K562 (cell line): ENCODE data around the gene PRR5. TPM values are rescaled to one million over a fixed set of nuclear protein-coding genes. Genes with fewer than 3 reads are reported as not detected.
A peak's percentile ranks its signal among the peaks of the same experiment; 100 is the strongest.

Experiments
- ATAC-seq: fragments of 200-7000 bp; cut with Tn5 transposase; 3 replicates; pipeline ENCODE4 v1.9.1; 2020; ENCODE audit warnings: moderate library complexity
- BruUV-seq: library from RNA; stranded (reverse); fragments of 400-500 nt; replicated peaks from 2 replicates; lab custom pipeline; 2021; lab: Mats Ljungman, UMichigan
- CTCF ChIA-PET: fragments of 300-600 bp; formaldehyde crosslinking; extraction: SDS; loops from one replicate; lab custom pipeline; 2021; ENCODE audit warnings: low intra/inter-chr PET ratio; lab: Yijun Ruan, JAX
- POLR2A ChIA-PET: fragments of 300-600, 350-650 bp; sonication (Branson Sonifier 250); formaldehyde crosslinking; extraction: SDS; loops from one replicate; lab custom pipeline; 2021; ENCODE audit warnings: antibody characterized with exemption, inconsistent platforms; lab: Yijun Ruan, JAX
- DNase-seq, 4 experiments: peaks; one replicate each; pipeline versions ENCODE4 v3.0.0 to v3.0.0-alpha.2; 2011 to 2018; ENCODE audit warnings: low spot score in 3 of 4, mixed read lengths in 3 of 4; ENCODE audit errors: extremely low read depth in 1 of 4
- FAIRE-seq: peaks from 2 replicates; lab custom pipeline; 2011; peaks lifted over from hg19 to GRCh38; lab: Jason Lieb, UNC
- H2AFZ ChIP-seq: 2 replicates; pipeline ENCODE4 v1.6.0; 2011; ENCODE audit warnings: low read depth, low read length, control low read depth, inconsistent platforms
- H3K27ac ChIP-seq: fragments of 200-600 bp; 3 replicates; pipeline ENCODE4 v1.8.0; 2011; ENCODE audit warnings: low read depth, mild to moderate bottlenecking, control low read depth, inconsistent platforms, low read length, moderate library complexity, mixed read lengths; ENCODE audit errors: extremely low read depth
- H3K27me3 ChIP-seq, 2 experiments: fragments of 300-600 bp in 1 of 2; 2 replicates in 1 of 2; 3 replicates in 1 of 2; pipeline versions ENCODE4 v1.6.0 to v1.8.0; 2011; ENCODE audit warnings: inconsistent platforms in 2 of 2, low read length in 2 of 2, mild to moderate bottlenecking in 1 of 2, mixed read lengths in 1 of 2, moderate library complexity in 1 of 2; ENCODE audit not compliant: control insufficient read depth in 2 of 2, insufficient read depth in 2 of 2
- H3K36me3 ChIP-seq: fragments of 300-600 bp; 3 replicates; pipeline ENCODE4 v1.8.0; 2011; ENCODE audit warnings: mild to moderate bottlenecking, low read length, inconsistent platforms; ENCODE audit not compliant: control insufficient read depth, insufficient read depth
- H3K4me1 ChIP-seq, 2 experiments: fragments of 200-600 bp in 1 of 2; replicated peaks in 1 of 2; 2 replicates in 1 of 2; 3 replicates in 1 of 2; pipeline versions ENCODE4 v1.5.1 to v1.8.0; 2011; ENCODE audit warnings: inconsistent platforms in 2 of 2, low read length in 2 of 2, mild to moderate bottlenecking in 1 of 2, mixed read lengths in 1 of 2, moderate library complexity in 1 of 2; ENCODE audit not compliant: control insufficient read depth in 2 of 2, insufficient read depth in 2 of 2
- H3K4me2 ChIP-seq: 2 replicates; pipeline ENCODE4 v1.6.1; 2011; ENCODE audit warnings: low read length, control low read depth, inconsistent platforms, mixed read lengths; ENCODE audit not compliant: insufficient read depth
- H3K4me3 ChIP-seq: fragments of 200-600 bp; sonication (generic), shearing (Covaris generic); 2 replicates; pipeline ENCODE4 v1.5.1; 2016; ENCODE audit warnings: control low read depth, inconsistent platforms
- H3K79me2 ChIP-seq: fragments of 200-600 bp; 3 replicates; pipeline ENCODE4 v1.8.0; 2011; ENCODE audit warnings: low read length, inconsistent platforms; ENCODE audit not compliant: control insufficient read depth, insufficient read depth
- H3K9ac ChIP-seq, 2 experiments: 2 replicates each; pipeline versions ENCODE4 v1.6.0 to v1.6.1; 2011; ENCODE audit warnings: low read depth in 2 of 2, low read length in 2 of 2, control low read depth in 1 of 2, inconsistent platforms in 1 of 2, mild to moderate bottlenecking in 1 of 2, mixed read lengths in 1 of 2; ENCODE audit not compliant: insufficient read depth in 1 of 2
- H3K9me1 ChIP-seq: one replicate; pipeline ENCODE4 v1.6.0; 2011; ENCODE audit warnings: inconsistent platforms, mild to moderate bottlenecking, low read length, moderate library complexity; ENCODE audit not compliant: control insufficient read depth, insufficient read depth
- H3K9me3 ChIP-seq: replicated peaks from 2 replicates; pipeline ENCODE4 v1.5.1; 2011; ENCODE audit warnings: low read depth, low read length, inconsistent platforms; ENCODE audit not compliant: control insufficient read depth, insufficient read depth
- H4K20me1 ChIP-seq: replicated peaks from 2 replicates; pipeline ENCODE4 v1.6.1; 2011; ENCODE audit warnings: low read length, inconsistent platforms, mixed read lengths; ENCODE audit not compliant: control insufficient read depth, insufficient read depth
- EP300 ChIP-seq: IDR thresholded peaks from 2 replicates; pipeline ENCODE4 v1.6.1; 2012; ENCODE audit warnings: low read length, improper control_type of control experiment
- FOXJ2 ChIP-seq: fragments of 200-800 bp; sonication (Bioruptor generic); IDR thresholded peaks from 2 replicates; pipeline ENCODE4 v1.6.1; 2016; ENCODE audit warnings: missing genetic modification characterization, missing compliant biosample characterization
- HDAC2 ChIP-seq: fragments of 450-650 bp; IDR thresholded peaks from 2 replicates; pipeline ENCODE4 v1.6.1; 2016; ENCODE audit warnings: mild to moderate bottlenecking
- TCF7 ChIP-seq: sonication (generic); IDR thresholded peaks from 2 replicates; pipeline ENCODE4 v1.6.1; 2016; ENCODE audit warnings: antibody characterized with exemption, borderline replicate concordance
- ZBTB2 ChIP-seq: fragments of 450-650 bp; IDR thresholded peaks from 2 replicates; pipeline ENCODE4 v1.6.1; 2016; ENCODE audit warnings: antibody characterized with exemption
- ZNF184 ChIP-seq: sonication (generic); formaldehyde crosslinking; IDR thresholded peaks from 2 replicates; pipeline ENCODE4 v1.5.0; 2020; ENCODE audit warnings: missing genetic modification reagents
- ZNF740 ChIP-seq, 3 experiments: fragments of 200-800 bp in 1 of 3; sonication (Bioruptor generic) in 1 of 3; sonication (generic) in 1 of 3; formaldehyde crosslinking in 1 of 3; IDR thresholded peaks; 2 replicates each; pipeline versions ENCODE4 v1.6.1 to v1.8.0; 2016 to 2022; ENCODE audit warnings: mild to moderate bottlenecking in 2 of 3, missing compliant biosample characterization in 2 of 3, missing genetic modification characterization in 2 of 3, missing genetic modification reagents in 1 of 3
- WGBS: fragments of 100-300 bp; shearing (Covaris generic); methylation state at CpG from one replicate; pipeline ENCODE4 v1.1.6; 2016; ENCODE audit warnings: low coverage, mixed read lengths; ENCODE audit not compliant: insufficient coverage; ENCODE audit errors: missing lambda C conversion rate; 5-methylcytosine and 5-hydroxymethylcytosine counted together
- in situ Hi-C: fragments of 300-500 bp; cut with MboI; formaldehyde crosslinking; loops from 4 replicates; pipeline ENCODE4 v1.15.0; 2018; ENCODE audit warnings: inconsistent platforms, mixed read lengths
- intact Hi-C: fragments of 100-400 bp; cut with micrococcal nuclease; formaldehyde crosslinking; loops from 2 replicates; pipeline ENCODE4 v1.14.2; 2022
- polyA plus RNA-seq, 8 experiments: library from polyadenylated mRNA; depleted of rRNA in 4 of 8; stranded (reverse) in 5 of 8; unstranded in 3 of 8; fragments of >200 nt; fragmentation: Nextera tagmentation in 2 of 8; fragmentation: Illumina TruSeq in 1 of 8; extraction: Ambion mirVana in 2 of 8; extraction: Trizol in 1 of 8; gene quantifications; 2 replicates each; pipeline versions ENCODE4 v1.2.1 to v1.2.3, GENCODE V29; 2011 to 2014; ENCODE audit warnings: inconsistent platforms in 1 of 8, missing spikeins in 1 of 8
- total RNA-seq, 7 experiments: library from RNA; depleted of rRNA in 6 of 7; stranded (reverse); fragments of >200 nt in 6 of 7; fragmentation: Illumina TruSeq in 2 of 7; extraction: Trizol in 2 of 7; gene quantifications; 2 replicates each; pipeline versions ENCODE4 v1.2.1 to v1.2.3, GENCODE V29; 2011 to 2021; ENCODE audit warnings: low replicate concordance in 1 of 7
- TF ChIP-seq, protein P1 (sequence below): sonication (generic); formaldehyde crosslinking; IDR thresholded peaks from 2 replicates; pipeline ENCODE4 v1.8.0; 2022; ENCODE audit warnings: mild to moderate bottlenecking, missing genetic modification reagents
- TF ChIP-seq, protein P2 (sequence below): sonication (generic); formaldehyde crosslinking; IDR thresholded peaks from 2 replicates; pipeline ENCODE4 v1.8.1; 2023; ENCODE audit warnings: missing genetic modification reagents, mild to moderate bottlenecking, borderline replicate concordance

Gene PRR5
- total and polyA plus RNA-seq, 9 of the 15 experiments (the other 6 are each of a cell fraction or from before 2014, with no cell fraction given), result 0.13 to 21.0 (median 7.5) TPM

- ChIA-PET POLR2A (no interaction called here), CTCF (no interaction called here)
- Histone ChIP-seq H3K4me3 (no peak overlapping the region), H3K36me3 (peaks cover 3% of the 10 kb centered on the region; the same call in 2 of the 3 replicates), H3K9ac (peak overlapping the region in 1 of 2 experiments; percentile 72; a peak in 2 of 4 replicates), H3K27ac (peak overlapping the region; percentile 35; the same call in 2 of the 3 replicates), H3K27me3 (no peaks in the 10 kb centered on the region), H3K9me1 (no peaks in the 10 kb centered on the region), H3K79me2 (peaks cover 71% of the 10 kb centered on the region), H3K4me2 (no peak overlapping the region), H4K20me1 (peaks cover 27% of the 10 kb centered on the region), H3K4me1 (peaks cover 24 to 69% of the 10 kb centered on the region in 2 experiments; a peak in 4 of 5 replicates), H3K9me3 (no peaks in the 10 kb centered on the region), H2AFZ (no peak overlapping the region)
- DNase-seq (no peak), FAIRE-seq (no peak), ATAC-seq (no peak)
- intact Hi-C loops, result loop anchor here (5.0 kb wide), 1 partner anchor 54 kb away; no protein-coding TSS in a partner anchor
- BruUV-seq, result no TSS peak
- in situ Hi-C loops, result no loop called here
- no peak for TF ChIP-seq FOXJ2
- TF ChIP-seq ZNF740 (CRISPR knock-in tag; IDR thresholded peaks at IDR 0.05), result no peak
- TF ChIP-seq ZNF740 (tag; IDR thresholded peaks at IDR 0.05), result no peak
- no peak for TF ChIP-seq HDAC2
- TF ChIP-seq EP300, result no peak
- TF ChIP-seq, protein P1, sequence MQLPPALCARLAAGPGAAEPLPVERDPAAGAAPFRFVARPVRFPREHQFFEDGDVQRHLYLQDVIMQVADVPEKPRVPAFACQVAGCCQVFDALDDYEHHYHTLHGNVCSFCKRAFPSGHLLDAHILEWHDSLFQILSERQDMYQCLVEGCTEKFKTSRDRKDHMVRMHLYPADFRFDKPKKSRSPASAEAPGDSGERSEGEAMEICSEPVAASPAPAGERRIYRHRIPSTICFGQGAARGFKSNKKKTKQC, result no peak
- TF ChIP-seq ZNF184 (CRISPR knock-in tag), result no peak
- TF ChIP-seq, protein P2, sequence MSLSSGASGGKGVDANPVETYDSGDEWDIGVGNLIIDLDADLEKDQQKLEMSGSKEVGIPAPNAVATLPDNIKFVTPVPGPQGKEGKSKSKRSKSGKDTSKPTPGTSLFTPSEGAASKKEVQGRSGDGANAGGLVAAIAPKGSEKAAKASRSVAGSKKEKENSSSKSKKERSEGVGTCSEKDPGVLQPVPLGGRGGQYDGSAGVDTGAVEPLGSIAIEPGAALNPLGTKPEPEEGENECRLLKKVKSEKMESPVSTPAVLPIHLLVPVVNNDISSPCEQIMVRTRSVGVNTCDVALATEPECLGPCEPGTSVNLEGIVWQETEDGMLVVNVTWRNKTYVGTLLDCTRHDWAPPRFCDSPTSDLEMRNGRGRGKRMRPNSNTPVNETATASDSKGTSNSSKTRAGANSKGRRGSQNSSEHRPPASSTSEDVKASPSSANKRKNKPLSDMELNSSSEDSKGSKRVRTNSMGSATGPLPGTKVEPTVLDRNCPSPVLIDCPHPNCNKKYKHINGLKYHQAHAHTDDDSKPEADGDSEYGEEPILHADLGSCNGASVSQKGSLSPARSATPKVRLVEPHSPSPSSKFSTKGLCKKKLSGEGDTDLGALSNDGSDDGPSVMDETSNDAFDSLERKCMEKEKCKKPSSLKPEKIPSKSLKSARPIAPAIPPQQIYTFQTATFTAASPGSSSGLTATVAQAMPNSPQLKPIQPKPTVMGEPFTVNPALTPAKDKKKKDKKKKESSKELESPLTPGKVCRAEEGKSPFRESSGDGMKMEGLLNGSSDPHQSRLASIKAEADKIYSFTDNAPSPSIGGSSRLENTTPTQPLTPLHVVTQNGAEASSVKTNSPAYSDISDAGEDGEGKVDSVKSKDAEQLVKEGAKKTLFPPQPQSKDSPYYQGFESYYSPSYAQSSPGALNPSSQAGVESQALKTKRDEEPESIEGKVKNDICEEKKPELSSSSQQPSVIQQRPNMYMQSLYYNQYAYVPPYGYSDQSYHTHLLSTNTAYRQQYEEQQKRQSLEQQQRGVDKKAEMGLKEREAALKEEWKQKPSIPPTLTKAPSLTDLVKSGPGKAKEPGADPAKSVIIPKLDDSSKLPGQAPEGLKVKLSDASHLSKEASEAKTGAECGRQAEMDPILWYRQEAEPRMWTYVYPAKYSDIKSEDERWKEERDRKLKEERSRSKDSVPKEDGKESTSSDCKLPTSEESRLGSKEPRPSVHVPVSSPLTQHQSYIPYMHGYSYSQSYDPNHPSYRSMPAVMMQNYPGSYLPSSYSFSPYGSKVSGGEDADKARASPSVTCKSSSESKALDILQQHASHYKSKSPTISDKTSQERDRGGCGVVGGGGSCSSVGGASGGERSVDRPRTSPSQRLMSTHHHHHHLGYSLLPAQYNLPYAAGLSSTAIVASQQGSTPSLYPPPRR, result no peak
- TF ChIP-seq TCF7, result no peak
- no peak for TF ChIP-seq ZBTB2
- TF ChIP-seq, all 486 proteins: peak for 0
- 57% methylated on average over 3 of the region's 5 CpGs for WGBS
Observed at GRCh38 chr22:44683237-44683636, 18.8 kb upstream of the PRR5 start.
